HCT116 (cell line): ENCODE results near the gene HACD1.
A peak's percentile ranks its signal among the peaks of the same experiment; 100 is the strongest.

Experiments
- ATF3 ChIP-seq: IDR thresholded peaks from 2 replicates; pipeline ENCODE4 v1.6.1; 2012
- EZH2 ChIP-seq: fragments of 200-600 bp; sonication (generic); IDR thresholded peaks from 2 replicates; pipeline ENCODE4 v1.6.1; 2017; ENCODE audit warnings: antibody characterized with exemption, mixed run types
- EZH2phosphoT487 ChIP-seq: fragments of 200-600 bp; IDR thresholded peaks from 2 replicates; pipeline ENCODE4 v1.6.1; 2018; ENCODE audit warnings: antibody characterized with exemption, borderline replicate concordance
- JUND ChIP-seq: IDR thresholded peaks from 2 replicates; pipeline ENCODE4 v1.6.1; 2012
- MAX ChIP-seq: IDR thresholded peaks from 2 replicates; pipeline ENCODE4 v1.6.1; 2012
- POLR2A ChIP-seq: IDR thresholded peaks from 2 replicates; pipeline ENCODE4 v1.7.0; 2011; ENCODE audit warnings: borderline replicate concordance; ENCODE audit not compliant: insufficient read depth, insufficient read length; ENCODE audit errors: extremely low read depth
- POLR2AphosphoS5 ChIP-seq: IDR thresholded peaks from 2 replicates; pipeline ENCODE4 v1.6.1; 2011; ENCODE audit warnings: mild to moderate bottlenecking, low read depth, low read length, moderate library complexity
- RAD21 ChIP-seq: IDR thresholded peaks from 2 replicates; pipeline ENCODE4 v1.6.1; 2012; ENCODE audit warnings: low read depth, mild to moderate bottlenecking
- SIN3A ChIP-seq: IDR thresholded peaks from 2 replicates; pipeline ENCODE4 v1.6.1; 2012; ENCODE audit warnings: low read depth
- SRF ChIP-seq: IDR thresholded peaks from 2 replicates; pipeline ENCODE4 v1.6.1; 2012; ENCODE audit warnings: low read depth
- TCF7L2 ChIP-seq: IDR thresholded peaks from 2 replicates; pipeline ENCODE4 v1.7.0; 2011; ENCODE audit warnings: borderline replicate concordance, inconsistent platforms; ENCODE audit not compliant: insufficient read depth, insufficient read length; ENCODE audit errors: extremely low read depth
- ZFX ChIP-seq: fragments of 450-650 bp; IDR thresholded peaks from 2 replicates; pipeline ENCODE4 v1.6.1; 2017
- TF ChIP-seq, protein P1 (sequence below), 3 experiments: fragments of 200-600 bp in 1 of 3; sonication (generic) in 1 of 3; IDR thresholded peaks in 2 of 3; conservative IDR thresholded peaks in 1 of 3; 2 replicates each; pipeline ENCODE4 v1.5.1; 2012 to 2017; ENCODE audit warnings: low read depth in 2 of 3, low read length in 2 of 3, antibody characterized with exemption in 1 of 3, borderline replicate concordance in 1 of 3, control low read depth in 1 of 3, mild to moderate bottlenecking in 1 of 3, mixed read lengths in 1 of 3, mixed run types in 1 of 3, moderate library complexity in 1 of 3; ENCODE audit not compliant: insufficient read depth in 1 of 3

GRCh38 chr10:17617031-17617911 lies at the start of gene HACD1:
- no peak for TF ChIP-seq JUND
- TF ChIP-seq POLR2A = peak; percentile 83
- TF ChIP-seq, protein P1, sequence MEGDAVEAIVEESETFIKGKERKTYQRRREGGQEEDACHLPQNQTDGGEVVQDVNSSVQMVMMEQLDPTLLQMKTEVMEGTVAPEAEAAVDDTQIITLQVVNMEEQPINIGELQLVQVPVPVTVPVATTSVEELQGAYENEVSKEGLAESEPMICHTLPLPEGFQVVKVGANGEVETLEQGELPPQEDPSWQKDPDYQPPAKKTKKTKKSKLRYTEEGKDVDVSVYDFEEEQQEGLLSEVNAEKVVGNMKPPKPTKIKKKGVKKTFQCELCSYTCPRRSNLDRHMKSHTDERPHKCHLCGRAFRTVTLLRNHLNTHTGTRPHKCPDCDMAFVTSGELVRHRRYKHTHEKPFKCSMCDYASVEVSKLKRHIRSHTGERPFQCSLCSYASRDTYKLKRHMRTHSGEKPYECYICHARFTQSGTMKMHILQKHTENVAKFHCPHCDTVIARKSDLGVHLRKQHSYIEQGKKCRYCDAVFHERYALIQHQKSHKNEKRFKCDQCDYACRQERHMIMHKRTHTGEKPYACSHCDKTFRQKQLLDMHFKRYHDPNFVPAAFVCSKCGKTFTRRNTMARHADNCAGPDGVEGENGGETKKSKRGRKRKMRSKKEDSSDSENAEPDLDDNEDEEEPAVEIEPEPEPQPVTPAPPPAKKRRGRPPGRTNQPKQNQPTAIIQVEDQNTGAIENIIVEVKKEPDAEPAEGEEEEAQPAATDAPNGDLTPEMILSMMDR (IDR thresholded peaks at IDR 0.05 in 2 of 3, conservative IDR thresholded peaks at IDR 0.05 in 1 of 3; ENCODE audit: borderline replicate concordance in 1 of 3, insufficient read depth in 1 of 3, low read depth in 2 of 3, low read length in 2 of 3) = peak in 2 of 3 experiments; percentile 18 to 20; a peak in 3 of 6 replicates
- TF ChIP-seq ZFX = peak; percentile 15; the same call in 1 of the 2 replicates
- no peak for TF ChIP-seq TCF7L2
- TF ChIP-seq MAX = peak; percentile 83; the same call in 1 of the 2 replicates
- no peak for TF ChIP-seq EZH2
- TF ChIP-seq SIN3A = peak; percentile 72
- TF ChIP-seq POLR2AphosphoS5 = peak; percentile 74; the same call in 1 of the 2 replicates
- peak; percentile 23; the same call in 1 of the 2 replicates for TF ChIP-seq RAD21
- TF ChIP-seq EZH2phosphoT487 = no peak
- TF ChIP-seq SRF = no peak
- no peak for TF ChIP-seq ATF3
